Fibroblast of skin of back (primary cell): ENCODE data around the gene SPECC1L.

Experiments
- DNase-seq: peaks from one replicate; pipeline ENCODE4 v3.0.0-alpha.2; 2013

The SPECC1L gene

DNA sequence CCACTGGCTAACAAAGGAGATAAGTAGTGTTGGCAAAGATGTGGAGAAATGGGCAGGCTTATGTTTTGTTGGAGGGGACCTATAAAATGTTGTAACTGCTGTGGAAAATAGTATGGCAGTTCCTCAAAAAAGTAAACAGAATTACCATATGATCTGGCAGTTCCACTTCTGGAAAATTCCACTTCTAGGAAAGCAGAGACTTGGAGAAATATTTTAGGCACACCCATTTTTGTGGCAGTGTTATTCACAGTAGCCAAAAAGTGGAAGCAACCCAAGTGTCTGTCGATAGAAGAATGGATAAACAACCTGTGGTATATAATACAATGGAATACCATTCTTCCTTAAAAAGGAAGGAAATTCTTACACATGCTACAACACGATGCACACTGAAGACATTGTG lies 99.8 kb downstream of the SPECC1L start:
- no peak for DNase-seq

DNA sequence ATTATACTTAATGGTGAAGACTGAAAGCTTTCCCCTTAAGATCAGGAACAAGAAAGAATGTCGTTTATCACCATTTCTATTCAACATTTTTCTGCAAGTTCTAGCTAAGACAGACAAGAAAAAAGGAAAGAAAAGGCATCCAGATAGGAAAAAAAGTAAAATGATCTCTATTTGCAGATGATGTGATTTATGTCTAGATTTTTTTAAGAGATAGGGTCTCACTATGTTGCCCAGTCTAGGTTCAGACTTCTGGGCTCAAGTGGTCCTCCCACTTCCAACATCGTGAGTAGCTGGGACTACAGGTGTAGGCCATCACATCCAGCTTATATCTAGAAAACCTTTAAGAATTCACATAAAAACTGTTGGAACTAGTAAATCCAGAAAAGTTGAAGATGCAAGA lies 105.4 kb downstream of the SPECC1L start:
- DNase-seq: no peak

DNA sequence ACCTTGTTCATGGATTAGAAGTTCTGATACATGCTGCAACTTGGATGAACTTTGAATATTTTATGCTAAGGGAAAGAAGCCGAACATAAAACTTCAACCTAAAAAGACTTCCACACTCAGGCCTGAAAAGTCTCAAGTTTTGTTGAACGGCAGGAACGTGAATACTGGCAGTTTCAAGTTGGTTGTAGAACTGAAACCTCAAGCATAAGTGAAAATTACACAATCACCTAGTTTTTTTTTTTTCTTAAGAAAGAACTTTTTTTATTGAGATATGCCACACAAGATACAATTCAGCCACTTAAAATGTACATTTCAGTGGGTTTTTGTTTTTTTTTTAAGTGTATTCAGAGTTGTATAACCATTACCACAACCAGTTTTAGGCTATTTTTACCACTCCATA lies 106.0 kb downstream of the SPECC1L start:
- no peak for DNase-seq

DNA sequence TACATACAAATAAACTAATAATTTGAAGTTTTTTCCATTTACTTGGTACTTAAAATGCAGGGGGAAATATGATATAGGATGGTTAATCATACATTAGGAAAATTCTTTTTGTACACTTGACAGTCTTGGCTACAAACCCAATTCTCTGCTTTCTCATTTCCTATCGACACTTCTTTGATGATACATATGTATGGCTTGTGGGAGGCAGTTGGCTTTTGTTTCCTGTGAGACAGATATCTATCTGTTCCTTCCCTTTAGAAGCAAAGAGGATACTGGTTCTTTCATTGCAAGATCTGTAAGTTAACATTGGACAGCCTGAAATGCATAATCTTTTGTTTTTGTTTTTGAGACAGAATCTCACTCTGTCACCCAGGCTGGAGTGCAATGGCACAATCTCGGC lies 108.9 kb downstream of the SPECC1L start:
- peak; percentile 38 for DNase-seq

DNA sequence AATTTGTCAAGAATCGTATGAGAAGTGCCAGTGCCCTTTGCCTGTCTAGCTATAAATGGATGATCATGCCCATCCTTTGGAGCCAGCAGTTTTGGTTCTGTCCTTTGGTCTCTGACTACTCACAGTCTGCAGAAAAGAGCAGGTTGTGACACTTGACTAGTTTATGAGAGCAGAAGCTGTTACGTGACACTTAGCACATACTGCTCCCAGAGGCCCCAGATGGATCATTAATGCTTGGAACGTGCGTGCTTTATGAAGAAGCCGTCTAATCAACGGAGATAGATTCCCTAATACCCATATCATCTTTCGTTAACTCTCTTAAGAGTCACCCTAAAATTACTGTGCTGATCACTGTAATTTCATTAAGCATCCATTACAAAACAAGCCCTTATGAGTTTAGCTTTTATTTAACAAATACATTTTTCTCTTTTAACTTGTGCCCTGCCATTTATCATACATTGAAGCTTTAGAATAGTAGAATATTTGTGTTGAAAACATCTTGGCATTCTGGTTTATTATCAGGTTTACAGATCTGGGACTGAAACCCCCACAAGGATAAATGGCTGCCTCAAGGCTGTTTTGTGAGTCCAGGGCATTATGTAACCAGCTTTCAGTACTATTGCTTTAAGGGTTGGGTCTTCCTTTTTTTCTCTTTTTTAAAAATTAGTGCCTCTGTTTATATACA lies 109.7 kb downstream of the SPECC1L start:
- DNase-seq: no peak

DNA sequence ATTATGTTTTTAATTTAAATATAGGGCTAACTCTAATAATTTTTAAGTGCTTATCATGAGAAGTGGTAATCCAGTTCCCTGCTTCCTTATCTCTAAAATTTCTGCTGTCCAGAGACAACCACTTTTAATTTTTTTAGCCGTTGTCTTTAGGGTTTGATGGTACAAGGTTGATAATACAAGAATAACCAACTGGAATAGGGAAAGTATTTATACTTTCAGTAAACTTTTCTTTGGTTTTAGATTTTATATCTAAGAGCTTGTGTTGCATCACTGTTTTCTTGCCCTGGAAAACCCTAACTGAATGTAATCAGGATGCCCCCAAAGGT lies 110.2 kb downstream of the SPECC1L start:
- no peak for DNase-seq

DNA sequence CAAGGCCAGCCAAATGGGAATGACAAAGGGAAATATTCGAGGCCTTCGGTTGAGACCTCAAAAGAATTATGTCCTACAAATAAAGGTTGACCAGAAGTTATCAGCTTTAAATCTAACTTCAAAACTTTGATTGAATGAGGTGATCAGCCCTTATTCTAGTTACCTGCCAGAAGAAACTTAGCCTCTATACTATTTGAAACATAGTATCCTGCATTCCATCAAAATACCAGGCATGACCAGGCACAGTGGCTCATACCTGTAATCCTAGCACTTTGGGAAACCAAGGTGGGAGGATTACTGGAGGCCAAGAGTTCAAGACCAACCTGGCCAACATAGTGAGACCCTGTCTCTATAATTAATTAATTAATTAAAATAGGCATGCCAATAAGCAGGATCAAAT lies 112.4 kb downstream of the SPECC1L start:
- DNase-seq: no peak

DNA sequence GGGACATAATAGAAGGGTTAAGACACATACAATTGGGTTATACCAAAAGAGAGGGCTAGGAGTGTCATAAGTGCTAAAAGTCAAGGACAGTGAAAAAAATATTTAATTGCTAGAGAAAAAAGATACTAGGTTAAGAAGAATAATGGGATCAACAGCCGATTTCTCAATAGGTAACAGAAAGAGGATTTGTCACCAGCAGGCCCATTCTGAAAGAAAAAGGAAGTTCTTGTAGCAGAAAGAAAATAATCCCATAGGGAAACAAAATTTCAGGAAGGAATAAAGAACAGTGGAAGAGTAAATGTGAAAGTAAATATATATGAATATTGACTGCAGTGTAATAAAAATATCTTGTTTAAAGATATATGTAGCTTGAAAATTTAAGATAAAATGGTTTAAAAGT lies 113.5 kb downstream of the SPECC1L start:
- no peak for DNase-seq

DNA sequence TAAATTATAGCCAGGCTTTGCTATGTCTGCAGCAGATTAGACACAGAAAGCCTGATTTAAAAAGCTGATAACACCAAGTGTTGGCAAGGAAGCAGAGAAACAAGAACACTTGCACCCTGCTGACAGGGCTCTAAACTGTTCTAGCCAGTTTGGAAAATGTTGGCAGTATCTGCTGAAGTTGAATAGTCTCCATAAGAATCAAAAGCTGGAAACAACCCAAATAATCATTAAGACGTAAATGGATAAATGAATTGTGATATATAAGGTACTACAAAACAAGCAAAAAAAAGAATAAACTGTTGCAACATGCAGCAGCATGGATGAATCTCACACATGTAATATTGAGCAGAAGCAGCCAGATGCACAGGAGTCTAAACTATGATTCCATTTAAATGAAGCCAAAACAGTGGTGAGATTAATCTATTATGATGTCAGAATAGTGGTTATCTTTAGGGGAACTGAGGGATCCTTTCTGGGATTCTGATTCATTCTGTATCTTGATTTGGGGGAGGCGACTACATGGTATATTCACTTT lies 116.4 kb downstream of the SPECC1L start:
- no peak for DNase-seq

DNA sequence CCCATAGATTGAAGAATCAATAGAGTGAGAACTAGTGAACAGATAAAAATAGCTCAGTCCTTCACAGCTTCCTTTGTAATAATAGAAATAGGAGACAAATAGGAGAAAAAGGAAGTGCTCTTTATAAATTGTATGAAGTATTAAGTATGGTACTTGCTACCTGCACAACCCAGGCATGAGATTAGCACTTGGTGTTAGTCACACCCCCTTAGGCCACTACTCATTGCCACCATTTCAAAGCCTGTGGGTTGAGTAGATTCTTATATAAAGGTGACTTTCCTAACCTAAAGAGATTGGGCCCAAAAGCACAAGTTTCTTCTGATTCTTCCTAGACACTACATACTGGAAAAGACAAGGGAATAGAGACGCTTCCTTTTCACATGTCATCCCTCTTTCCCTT lies 119.0 kb downstream of the SPECC1L start:
- DNase-seq: no peak

DNA sequence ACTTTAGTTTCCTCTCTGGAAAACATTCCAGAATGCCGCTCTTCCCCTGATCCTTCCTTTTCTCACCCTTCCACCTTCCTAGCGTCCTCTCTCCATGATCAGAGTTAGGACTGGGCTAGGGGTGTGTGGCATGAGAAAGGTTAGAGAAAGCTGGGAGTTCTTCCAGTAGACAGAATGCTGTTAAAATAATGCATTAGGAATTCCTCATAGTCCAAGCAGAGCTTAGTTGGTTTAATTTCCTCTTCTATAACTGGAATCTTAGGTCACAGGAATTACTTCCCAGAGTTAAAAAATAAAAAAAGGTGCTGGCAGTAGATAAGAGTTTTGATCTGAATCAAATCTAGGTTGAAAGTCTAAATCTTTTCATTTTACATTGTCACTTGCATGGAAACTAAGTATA lies 119.5 kb downstream of the SPECC1L start:
- DNase-seq: no peak

DNA sequence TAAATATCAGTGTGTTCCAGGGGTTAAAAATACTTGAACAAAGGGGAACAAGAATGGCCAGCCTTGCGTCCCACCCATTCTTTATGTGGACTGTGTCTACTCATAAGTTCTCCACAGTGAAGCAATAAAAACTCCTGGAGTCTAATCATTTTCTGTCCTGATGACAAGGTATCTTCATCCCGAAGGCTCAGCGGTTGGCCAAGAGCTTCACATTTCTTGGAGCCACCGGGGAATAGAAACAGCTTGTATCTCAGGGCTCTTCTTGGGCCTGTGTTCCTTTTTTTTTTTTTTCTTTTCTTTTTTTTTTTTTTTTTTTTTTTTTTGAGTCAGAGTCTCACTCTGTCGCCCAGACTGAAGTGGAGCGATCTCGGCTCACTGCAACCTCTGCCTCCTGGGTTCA lies 119.9 kb downstream of the SPECC1L start:
- DNase-seq: peak; percentile 65

DNA sequence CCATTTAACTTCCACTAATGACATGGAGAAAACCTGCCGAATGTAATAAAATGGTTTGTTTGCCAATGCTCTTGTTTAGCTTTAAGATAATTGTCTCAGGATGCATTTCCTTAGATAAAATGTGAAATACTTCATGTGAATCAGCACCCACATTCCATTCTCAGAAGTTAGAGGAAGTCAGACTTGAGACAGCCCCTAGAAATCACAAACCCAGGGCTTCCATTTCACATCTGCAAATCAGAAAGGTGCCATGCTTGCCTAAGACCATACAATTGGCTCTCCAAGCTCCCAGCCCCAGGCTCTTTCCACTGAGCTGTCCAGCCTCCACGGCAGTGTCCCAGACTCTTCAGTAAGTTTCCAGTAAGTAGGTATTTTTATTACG lies 121.2 kb downstream of the SPECC1L start:
- DNase-seq: peak; percentile 75

DNA sequence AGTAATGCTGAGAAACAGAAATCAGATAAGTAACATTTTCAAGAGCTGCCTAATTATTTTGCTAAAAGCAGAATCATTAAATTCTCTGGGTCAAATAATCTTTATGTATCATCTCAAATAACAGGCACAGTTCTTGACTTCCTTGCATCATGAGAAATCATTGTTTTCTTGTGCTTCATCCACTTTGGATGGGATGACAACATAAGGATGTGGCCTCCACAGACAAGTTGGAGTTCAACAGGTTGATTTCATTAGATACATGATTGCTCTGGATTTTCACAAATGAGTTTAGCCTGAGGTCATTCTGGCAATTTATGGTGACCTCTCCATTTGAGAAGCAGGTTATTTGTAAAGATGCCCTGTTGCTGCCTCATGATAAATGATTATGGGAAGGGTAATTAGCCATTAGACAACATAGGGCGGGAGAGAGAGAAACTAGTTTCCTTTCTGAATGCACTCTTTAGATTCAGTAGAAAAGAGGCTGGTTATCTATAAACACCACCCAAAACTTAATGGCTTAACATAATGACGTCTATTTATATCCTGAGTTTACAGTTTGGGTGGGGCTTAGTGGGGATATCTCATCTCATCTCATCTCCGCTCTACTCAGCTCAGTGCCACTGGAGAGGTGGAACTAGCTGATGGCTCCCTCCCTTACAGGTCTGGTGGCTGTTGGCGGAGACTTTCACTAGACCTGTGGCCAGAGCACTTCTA lies 121.7 kb downstream of the SPECC1L start:
- DNase-seq: no peak

DNA sequence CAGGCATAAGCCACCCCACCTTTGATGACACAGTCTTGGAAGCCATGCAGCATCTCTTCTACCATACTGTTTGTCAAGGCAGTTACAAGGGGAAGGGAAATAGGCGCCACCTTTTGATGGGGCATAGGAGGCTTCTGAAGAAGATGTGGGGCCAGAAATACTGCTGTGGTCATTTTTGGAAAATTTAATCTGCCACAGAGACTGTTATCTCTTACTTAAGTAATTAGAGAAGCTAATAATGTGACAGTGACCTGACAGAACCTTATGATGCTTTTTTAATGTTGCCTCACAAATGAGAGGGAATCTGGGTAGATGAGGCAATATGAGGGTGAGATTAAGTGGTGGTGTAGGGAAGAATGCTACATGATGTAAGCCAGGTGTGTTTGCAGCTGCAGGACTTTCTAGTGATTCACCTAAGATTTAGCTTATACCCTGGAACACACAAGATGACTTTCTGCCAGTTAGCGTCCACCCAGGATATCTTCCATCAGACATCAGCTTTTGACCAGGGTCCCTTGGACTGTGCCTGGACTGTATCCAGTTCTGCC lies 122.5 kb downstream of the SPECC1L start:
- no peak for DNase-seq

DNA sequence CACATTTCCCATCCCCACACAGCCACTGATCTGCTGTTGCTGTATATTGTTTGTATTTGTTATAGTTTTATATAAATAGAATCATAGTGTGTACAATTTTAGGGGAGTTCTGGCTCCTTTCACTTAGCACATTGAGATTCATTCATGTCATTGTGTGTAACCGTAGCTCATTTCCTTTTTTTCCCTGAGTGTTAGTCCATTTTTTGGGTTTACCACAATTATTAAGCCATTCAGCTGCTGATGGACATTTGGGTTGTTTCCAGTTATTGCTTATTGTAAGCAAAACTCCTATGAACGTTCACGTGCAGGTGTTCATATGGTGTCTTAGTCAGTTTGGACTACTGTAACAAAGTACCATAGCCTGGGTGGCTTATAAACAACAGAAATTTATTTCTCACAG lies 123.2 kb downstream of the SPECC1L start:
- no peak for DNase-seq

DNA sequence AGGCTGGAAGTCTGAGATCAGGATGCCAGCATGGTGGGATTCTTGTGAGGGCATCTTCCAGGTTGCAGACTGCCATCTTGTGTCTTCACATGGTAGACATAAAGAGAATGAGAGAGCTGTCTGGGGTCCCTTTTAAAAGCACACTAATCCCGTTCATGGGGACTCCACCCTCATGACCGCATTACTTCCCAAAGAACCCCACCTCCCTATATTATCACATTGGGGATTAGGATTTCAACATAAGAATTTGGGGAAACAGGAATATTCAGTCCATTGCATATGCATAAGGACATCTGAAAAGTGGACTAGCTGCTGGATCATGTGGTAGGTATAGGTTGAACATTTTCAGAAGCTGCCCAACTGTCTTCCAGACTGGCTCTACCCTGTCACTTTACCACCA lies 123.6 kb downstream of the SPECC1L start:
- no peak for DNase-seq

DNA sequence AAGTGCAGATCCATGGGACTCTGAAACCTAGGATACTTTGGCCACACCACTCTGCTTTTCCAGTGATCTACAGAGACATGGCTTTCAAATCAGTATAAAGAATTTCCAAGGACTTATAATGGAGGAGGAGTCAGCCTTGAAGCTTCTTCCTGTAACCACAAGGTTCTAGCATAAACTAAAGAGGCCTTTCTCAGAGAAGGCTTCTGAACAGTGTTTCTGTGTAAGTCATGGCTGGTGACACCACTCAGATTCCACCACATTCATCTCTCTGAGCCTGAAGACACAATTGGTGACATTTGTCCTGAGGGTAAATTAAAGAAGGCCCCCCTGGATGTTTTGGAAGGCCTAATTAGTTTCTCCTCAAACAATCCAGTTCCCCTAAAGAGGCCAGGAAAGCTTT lies 127.8 kb downstream of the SPECC1L start:
- peak; percentile 32 for DNase-seq

DNA sequence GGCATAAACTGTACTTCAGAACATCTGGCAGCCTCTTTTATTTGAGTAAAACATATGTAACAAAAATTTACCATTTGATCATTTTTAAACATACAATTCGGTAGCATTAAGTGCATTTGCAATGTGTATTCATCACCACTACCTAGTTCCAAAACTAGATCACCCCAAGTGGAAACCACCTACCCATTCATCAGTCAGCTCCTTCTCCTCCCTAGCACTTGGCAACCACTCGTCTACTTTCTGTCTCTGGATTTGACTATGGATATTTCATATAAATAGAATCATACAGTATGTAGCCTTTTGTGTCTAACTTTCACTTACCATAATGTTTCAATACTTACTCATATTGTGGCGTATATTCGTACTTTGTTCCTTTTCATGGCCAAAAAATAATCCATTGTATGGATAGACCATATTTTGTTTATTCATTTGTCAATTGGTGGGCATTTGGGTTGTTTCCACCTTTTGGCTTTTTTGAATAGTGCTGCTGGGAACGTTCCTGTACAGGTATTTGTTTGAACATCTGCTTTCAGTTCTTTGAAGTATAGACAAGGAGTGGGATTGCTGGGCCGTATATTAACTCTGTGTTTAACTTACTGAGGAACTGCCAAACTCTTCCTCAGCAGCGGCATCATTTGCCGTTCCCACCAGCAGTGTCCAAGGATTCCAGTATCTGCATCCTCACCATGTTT lies 129.5 kb downstream of the SPECC1L start:
- no peak for DNase-seq

DNA sequence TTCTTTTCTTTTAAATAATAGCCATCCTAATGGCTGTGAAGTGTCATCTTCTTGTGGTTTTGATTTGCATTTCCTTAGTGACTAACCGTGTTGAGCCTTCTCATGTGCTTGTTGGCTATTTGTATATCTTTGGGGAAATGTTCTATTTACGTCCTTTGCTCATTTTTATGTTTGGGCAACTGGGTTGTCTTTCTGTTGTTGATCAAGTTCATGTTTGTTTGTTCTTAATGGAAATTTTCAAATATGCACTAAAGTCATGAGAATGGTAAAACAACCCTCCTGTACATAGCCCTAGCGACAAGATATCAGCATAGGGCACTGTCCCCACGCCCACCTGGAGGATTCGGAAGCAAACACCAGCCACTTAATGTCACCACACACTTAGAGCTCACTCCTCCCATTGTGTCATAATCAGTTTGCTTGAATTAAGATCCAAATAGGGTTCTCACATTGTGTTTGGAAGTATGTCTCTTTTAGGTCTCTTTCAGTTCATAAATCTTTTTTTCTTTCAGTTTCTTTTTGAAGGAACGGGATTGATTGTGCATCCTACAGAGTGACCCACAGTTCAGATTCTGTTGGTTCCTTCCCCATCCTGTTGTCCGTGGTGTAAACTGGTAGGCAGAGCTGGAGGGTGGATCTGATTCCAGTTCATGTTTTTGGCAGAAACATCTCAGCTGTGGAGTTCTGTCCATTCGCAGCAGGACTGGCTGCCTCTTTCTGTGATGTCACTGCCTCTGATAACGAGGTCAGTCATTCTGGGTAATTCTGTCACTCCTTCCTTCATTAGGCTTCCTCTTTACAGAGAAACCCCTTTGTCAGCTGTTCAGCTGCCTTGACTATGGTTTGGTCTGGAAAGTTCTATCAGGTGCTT lies 130.3 kb downstream of the SPECC1L start:
- peak; percentile 59 for DNase-seq

DNA sequence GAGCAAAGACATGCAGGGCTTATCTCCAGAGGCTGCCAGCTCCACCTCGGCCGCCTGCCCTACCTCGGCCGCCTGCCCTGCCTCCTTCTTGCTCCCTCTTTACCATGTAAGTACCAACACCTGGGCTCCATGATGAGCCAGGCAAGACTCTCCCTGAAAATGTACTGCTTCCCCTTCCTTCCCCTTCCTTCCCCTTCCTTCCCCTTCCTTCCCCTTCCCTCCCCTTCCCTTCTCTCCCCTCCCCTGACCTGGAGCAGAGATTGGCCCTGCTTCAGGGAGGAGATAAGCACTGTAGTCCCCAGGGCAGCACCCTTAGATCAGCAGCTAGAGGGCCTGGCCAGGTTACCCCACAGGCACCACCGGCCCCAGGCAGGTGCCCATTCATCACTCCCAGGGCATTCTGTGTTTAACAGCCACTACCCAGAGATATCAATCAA lies 131.3 kb downstream of the SPECC1L start:
- DNase-seq: no peak

DNA sequence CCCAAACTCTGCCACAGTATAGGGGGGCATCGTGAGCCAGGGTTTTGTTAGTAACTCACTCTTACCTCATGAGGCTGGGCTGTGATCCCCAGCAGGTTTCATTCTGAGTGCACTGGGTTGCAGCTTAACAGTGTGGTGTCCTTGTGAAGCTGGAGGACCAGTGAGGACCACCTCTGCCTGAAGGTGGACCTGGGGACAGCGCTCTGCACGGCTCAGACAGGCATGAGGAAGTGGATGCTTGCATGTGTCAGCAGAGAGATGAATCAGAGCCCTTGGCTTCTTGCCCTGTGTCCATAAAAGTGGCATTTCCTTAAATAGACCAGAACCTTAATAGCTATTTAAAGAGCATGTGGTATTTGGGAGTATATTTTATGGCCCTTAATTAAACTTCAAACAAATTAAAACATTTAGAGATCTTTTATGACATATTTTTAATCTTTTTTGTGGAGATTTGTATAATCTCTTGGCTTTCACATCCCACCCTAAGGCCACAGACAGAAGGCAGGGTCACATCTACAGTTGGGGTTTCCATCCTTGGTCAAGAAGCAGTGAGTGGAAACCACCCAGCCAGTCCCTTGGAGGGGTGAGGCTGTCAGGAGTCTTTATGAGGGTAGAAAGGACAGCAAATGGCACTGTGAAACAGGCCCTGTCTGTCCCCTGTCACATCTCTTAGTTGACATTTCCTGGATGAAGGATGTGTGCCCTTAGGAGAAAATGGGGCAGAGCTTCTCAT lies 132.0 kb downstream of the SPECC1L start:
- DNase-seq: peak; percentile 96
